ENCODE data around the gene ROCK2. TPM values are rescaled to one million over a fixed set of nuclear protein-coding genes. Genes with fewer than 3 reads are reported as not detected.

The ROCK2 gene
- total RNA-seq, 4 donors from 2014 or later: 127 to 571 (median 186) TPM

DNA sequence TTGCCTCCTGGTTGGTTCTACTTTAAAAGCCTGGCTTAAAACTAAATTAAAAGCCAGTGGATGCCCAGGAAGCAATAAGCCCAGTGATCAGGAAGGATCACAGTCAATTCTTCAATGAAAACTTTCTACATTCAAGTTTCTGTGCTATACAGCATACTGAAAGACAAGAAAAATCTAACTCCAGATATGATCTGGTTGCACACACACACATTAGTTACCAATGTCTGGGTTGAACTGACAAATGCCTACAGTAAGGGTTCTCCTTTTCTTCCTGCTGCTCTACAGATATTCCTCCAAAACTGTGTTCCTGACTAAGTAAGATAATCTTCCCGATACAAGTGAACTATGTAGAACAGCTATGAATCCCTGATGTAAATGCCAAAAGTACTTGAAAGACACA lies 81.3 kb downstream of the ROCK2 start:
- no peak for TF ChIP-seq CTCF (IDR thresholded peaks at IDR 0.05; ENCODE audit: low read depth)

GRCh38 chr2:11260979-11261378 lies 83.5 kb downstream of the ROCK2 start:
- TF ChIP-seq CTCF (IDR thresholded peaks at IDR 0.05; ENCODE audit: low read depth): no peak

GRCh38 chr2:11257964-11258363 lies 86.5 kb downstream of the ROCK2 start:
- no peak for TF ChIP-seq CTCF (IDR thresholded peaks at IDR 0.05; ENCODE audit: low read depth)

DNA sequence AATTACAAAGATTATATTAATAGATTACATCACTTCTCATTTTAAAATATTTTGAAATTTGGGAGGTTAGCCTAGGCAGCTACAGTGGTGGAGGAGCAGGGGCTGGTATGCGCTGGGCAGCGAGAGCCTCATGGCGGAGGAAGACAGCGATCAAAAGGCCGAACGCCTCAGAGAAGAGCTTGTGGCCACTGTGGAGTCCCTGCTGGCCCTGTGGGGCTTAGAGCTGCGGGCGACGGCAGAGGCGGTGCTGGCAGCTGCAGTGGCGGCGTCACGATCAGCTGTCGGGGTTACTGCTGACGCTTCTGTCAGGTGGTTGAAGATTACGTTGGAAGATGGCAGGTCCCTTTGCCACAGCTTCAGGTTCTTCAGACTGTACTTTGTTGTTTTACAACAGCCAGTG lies 87.4 kb downstream of the ROCK2 start:
- no peak for TF ChIP-seq CTCF (IDR thresholded peaks at IDR 0.05; ENCODE audit: low read depth)

- no peak for TF ChIP-seq CTCF (IDR thresholded peaks at IDR 0.05; ENCODE audit: low read depth)
These were observed 88.3 kb downstream of the ROCK2 start for GRCh38 chr2:11256166-11256565.

DNA sequence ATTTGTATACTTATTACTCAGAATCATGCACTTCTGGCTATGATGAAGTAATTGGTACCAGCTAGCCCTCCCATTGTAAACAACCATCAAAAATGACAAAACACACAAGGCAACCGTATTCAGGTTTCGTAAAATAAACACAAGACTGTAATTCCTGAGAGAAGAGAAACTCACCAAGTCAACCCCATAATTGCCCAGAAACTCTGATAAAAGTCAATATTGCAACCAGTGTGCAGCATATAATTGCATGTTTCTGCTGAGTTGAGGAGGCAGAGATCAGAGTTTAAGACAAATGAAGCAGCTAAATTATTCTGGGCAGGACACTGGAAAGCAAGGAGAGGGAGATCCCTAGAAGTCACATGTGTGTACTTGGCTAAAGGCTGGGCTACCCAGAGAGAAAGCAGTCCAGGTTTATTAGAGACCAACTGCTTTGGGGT lies 90.3 kb downstream of the ROCK2 start:
- TF ChIP-seq CTCF (IDR thresholded peaks at IDR 0.05; ENCODE audit: low read depth): no peak

DNA sequence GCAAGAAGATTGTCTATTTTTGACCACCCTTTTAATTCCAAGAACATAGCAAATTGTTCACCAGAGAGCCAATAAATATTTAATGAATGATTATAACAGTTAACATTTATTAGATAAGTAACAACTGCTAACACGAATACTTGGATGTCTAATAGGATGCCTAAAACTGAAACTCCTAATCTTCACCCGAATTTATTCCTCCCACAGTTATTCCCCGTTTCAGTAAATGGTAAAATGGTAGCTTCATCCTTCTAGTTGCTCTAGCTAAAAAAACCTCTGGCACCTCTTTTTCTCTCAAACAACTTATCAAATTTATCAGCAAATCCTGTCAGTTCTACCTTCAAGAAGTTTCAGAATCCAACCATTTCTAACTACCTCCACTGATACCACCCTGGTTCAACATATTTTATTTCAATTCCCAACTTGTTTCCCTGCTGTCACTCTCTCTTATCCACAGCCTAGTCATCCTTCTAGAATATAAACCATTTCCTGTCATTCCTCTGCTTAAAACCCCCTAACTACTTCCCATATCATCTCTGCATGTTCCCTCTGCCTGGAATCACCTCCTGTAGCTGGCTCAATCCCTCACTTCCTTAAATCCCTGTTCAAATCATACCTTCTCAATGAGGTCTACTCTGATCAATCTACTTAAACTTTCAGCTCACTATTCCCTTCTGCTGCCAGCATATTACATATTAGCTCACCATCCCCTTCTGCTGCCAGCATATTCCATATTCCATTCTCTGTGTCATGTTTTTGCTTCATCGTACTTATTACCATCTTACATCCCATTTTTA lies 93.8 kb downstream of the ROCK2 start:
- no peak for TF ChIP-seq CTCF (IDR thresholded peaks at IDR 0.05; ENCODE audit: low read depth)

All from subcutaneous adipose tissue (tissue), 4 donors.